Aorta (tissue), 4 donors: ENCODE measurements around the gene CASTOR1. TPM values are rescaled to one million over a fixed set of nuclear protein-coding genes. Genes with fewer than 3 reads are reported as not detected.

Experiments
- polyA plus RNA-seq, 2 donors: library from polyadenylated mRNA; stranded (reverse); fragments of 200-250 nt; gene quantifications; one replicate each; pipeline ENCODE4 v1.2.3, GENCODE V29; 2013
- total RNA-seq, 2 donors: library from RNA; stranded (reverse); fragmentation: NEBNext Ultra II Directional; extraction: Animal tissue kit (Norgen Biotek cat#: 25700); gene quantifications; one replicate each; pipeline ENCODE4 v1.2.1, GENCODE V29; 2021
- donor health status: healthy with polysubstance abuse.
- donor health status: Bipolar disorder and iron deficiency.
- donor health status: DM: no; HTN: no; CAD: no.
- donor health status: DM: yes; HTN: yes; CAD: no.

CASTOR1 gene
- total and polyA plus RNA-seq, 4 donors = 4.0 to 14.0 (median 13.5) TPM

Other genes with a start within 250 kb of the CASTOR1 start
- gene HORMAD2, start 209.0 kb downstream of the CASTOR1 start, total RNA-seq = not detected
- gene HORMAD2, start 209.0 kb downstream of the CASTOR1 start, polyA plus RNA-seq = not detected
- gene LIF, start 42.7 kb downstream of the CASTOR1 start, total RNA-seq = 1 to 10 TPM; 4.5 to 6.6 TPM
- 1 to 10 TPM; 1.3 to 2.3 TPM for gene LIF, start 42.7 kb downstream of the CASTOR1 start, polyA plus RNA-seq
- 1 to 10 TPM; 1.4 to 3.9 TPM for gene OSM, start 22.7 kb downstream of the CASTOR1 start, total RNA-seq
- 1 to 10 TPM; 1.4 to 1.6 TPM for gene OSM, start 22.7 kb downstream of the CASTOR1 start, polyA plus RNA-seq
- gene TBC1D10A, start 37.4 kb upstream of the CASTOR1 start, total RNA-seq = 10 to 100 TPM; 32.9 to 45.5 TPM
- 10 to 100 TPM; 16.7 to 22.1 TPM for gene TBC1D10A, start 37.4 kb upstream of the CASTOR1 start, polyA plus RNA-seq
- 100 to 1,000 TPM; 112 to 116 TPM for gene SF3A1, start 67.4 kb upstream of the CASTOR1 start, total RNA-seq
- 10 to 100 TPM; 13.6 to 23.8 TPM for gene SF3A1, start 67.4 kb upstream of the CASTOR1 start, polyA plus RNA-seq
- 1 to 10 TPM in 1 of 2 donors, under 1 TPM in 1; 0.87 to 2.4 TPM for gene CCDC157, start 67.5 kb upstream of the CASTOR1 start, total RNA-seq
- gene CCDC157, start 67.5 kb upstream of the CASTOR1 start, polyA plus RNA-seq = 1 to 10 TPM; 1.0 to 3.6 TPM
- 10 to 100 TPM; 15.6 to 20.9 TPM for gene RNF215, start 97.9 kb upstream of the CASTOR1 start, total RNA-seq
- 10 to 100 TPM in 1 of 2 donors, 1 to 10 TPM in 1; 4.5 to 22.6 TPM for gene RNF215, start 97.9 kb upstream of the CASTOR1 start, polyA plus RNA-seq
- gene SEC14L2, start 107.5 kb upstream of the CASTOR1 start, total RNA-seq = 10 to 100 TPM; 11.8 to 14.7 TPM
- 10 to 100 TPM; 12.6 to 13.3 TPM for gene SEC14L2, start 107.5 kb upstream of the CASTOR1 start, polyA plus RNA-seq
- 1 to 10 TPM; 4.1 to 4.4 TPM for gene MTFP1, start 136.3 kb upstream of the CASTOR1 start, total RNA-seq
- gene MTFP1, start 136.3 kb upstream of the CASTOR1 start, polyA plus RNA-seq = 1 to 10 TPM; 4.0 to 6.8 TPM
- not detected for gene SEC14L3, start 182.5 kb upstream of the CASTOR1 start, total RNA-seq
- gene SEC14L3, start 182.5 kb upstream of the CASTOR1 start, polyA plus RNA-seq = not detected
- gene SEC14L4, start 216.2 kb upstream of the CASTOR1 start, total RNA-seq = not detected
- gene SEC14L4, start 216.2 kb upstream of the CASTOR1 start, polyA plus RNA-seq = not detected